Fibroblast of lung (primary cell): ENCODE data around the gene TTLL9.

Experiments used
- CTCF ChIP-seq, 2 donors: IDR thresholded peaks in 1 of 2; conservative IDR thresholded peaks in 1 of 2; 1 replicate in 1 of 2; 2 replicates in 1 of 2; pipeline ENCODE4 v1.5.1; 2011 to 2012; ENCODE audit warnings: low read length in 2 of 2, control low read depth in 1 of 2, inconsistent platforms in 1 of 2, low read depth in 1 of 2, mild to moderate bottlenecking in 1 of 2
- EZH2 ChIP-seq: IDR thresholded peaks from 2 replicates; pipeline ENCODE4 v1.5.1; 2012; ENCODE audit warnings: low read length, control low read depth, mild to moderate bottlenecking; ENCODE audit errors: missing control alignments

GRCh38 chr20:31864521-31865400 is 5.7 kb upstream of the TTLL9 start:
- TF ChIP-seq CTCF (conservative IDR thresholded peaks at IDR 0.05 in 1 of 2, IDR thresholded peaks at IDR 0.05 in 1 of 2; ENCODE audit: low read depth in 1 of 2, low read length in 2 of 2) (no peak), EZH2 (no peak)
